HepG2 (cell line): ENCODE measurements around the gene NCOR2.

Experiments
- CCDC6 ChIP-seq: sonication (generic); formaldehyde crosslinking; IDR thresholded peaks from 2 replicates; pipeline ENCODE4 v1.8.1; 2022; ENCODE audit warnings: mild to moderate bottlenecking, missing genetic modification reagents, moderate library complexity
- ETV6 ChIP-seq: sonication (generic); formaldehyde crosslinking; conservative IDR thresholded peaks from 2 replicates; pipeline ENCODE4 v1.4.0; 2020; ENCODE audit warnings: missing genetic modification reagents
- HCFC1 ChIP-seq: fragments of 150-350 bp; IDR thresholded peaks from 2 replicates; pipeline ENCODE4 v1.6.1; 2014; ENCODE audit warnings: low read depth, low read length
- JUN ChIP-seq: sonication (generic); formaldehyde crosslinking; IDR thresholded peaks from 2 replicates; pipeline ENCODE4 v1.4.0; 2020; ENCODE audit warnings: mild to moderate bottlenecking, missing genetic modification reagents
- NFATC3 ChIP-seq: sonication (generic); formaldehyde crosslinking; IDR thresholded peaks from 2 replicates; pipeline ENCODE4 v1.5.1; 2020; ENCODE audit warnings: mild to moderate bottlenecking, missing genetic modification reagents
- SOX5 ChIP-seq: IDR thresholded peaks from 2 replicates; pipeline ENCODE4 v1.6.1; 2016; ENCODE audit warnings: borderline replicate concordance
- ZNF292 ChIP-seq: sonication (generic); formaldehyde crosslinking; IDR thresholded peaks from 2 replicates; pipeline ENCODE4 v1.8.1; 2022; ENCODE audit warnings: mild to moderate bottlenecking, low read depth, missing genetic modification reagents, borderline replicate concordance
- ZNF629 ChIP-seq: sonication (generic); formaldehyde crosslinking; conservative IDR thresholded peaks from 2 replicates; pipeline ENCODE4 v1.5.0; 2020; ENCODE audit warnings: missing genetic modification reagents
- ZNF660 ChIP-seq: sonication (generic); formaldehyde crosslinking; IDR thresholded peaks from 2 replicates; pipeline ENCODE4 v1.5.1; 2020; ENCODE audit warnings: mild to moderate bottlenecking, low read depth, missing genetic modification reagents, borderline replicate concordance
- ZNF850 ChIP-seq: sonication (generic); formaldehyde crosslinking; conservative IDR thresholded peaks from 2 replicates; pipeline ENCODE4 v1.9.0; 2021; ENCODE audit warnings: mild to moderate bottlenecking, missing genetic modification reagents
- TF ChIP-seq, protein P1 (sequence below): sonication (generic); formaldehyde crosslinking; IDR thresholded peaks from 2 replicates; pipeline ENCODE4 v1.5.0; 2020; ENCODE audit warnings: mild to moderate bottlenecking, missing genetic modification reagents, moderate library complexity
- TF ChIP-seq, protein P2 (sequence below): sonication (generic); formaldehyde crosslinking; IDR thresholded peaks from 2 replicates; pipeline ENCODE4 v1.4.0; 2020; ENCODE audit warnings: missing genetic modification reagents

DNA sequence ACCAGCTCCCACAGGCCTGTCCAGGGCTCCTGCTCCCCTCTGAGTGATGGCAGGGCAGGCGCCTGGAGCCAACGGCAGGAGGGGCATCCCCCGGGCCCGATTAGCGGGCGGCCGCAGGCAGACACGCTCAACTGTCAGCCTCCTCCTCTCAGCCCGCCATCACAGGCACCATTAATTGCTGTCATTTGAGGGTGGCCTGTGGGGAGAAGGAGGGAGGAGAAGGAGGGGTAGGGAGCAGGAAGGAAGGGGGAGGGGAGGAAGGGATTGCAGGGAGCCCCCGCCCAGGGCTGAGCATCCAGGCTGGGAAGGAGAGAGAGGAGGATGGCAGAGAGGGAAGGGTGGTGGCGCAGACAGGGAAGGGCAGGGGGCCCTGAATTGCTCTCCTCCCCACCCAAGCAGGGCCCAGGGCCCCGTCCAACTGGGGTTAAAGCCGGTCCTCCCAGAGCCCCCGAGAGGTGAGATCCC, 36.1 kb downstream of the NCOR2 start:
- TF ChIP-seq HCFC1 (no peak), CCDC6 (no peak), ZNF850 (CRISPR knock-in tag) (no peak), NFATC3 (CRISPR knock-in tag) (no peak), ZNF660 (CRISPR knock-in tag) (no peak), ZNF292 (CRISPR knock-in tag) (no peak), ZNF629 (no peak), ETV6 (CRISPR knock-in tag) (no peak), SOX5 (CRISPR knock-in tag) (no peak), JUN (CRISPR knock-in tag) (no peak)
- TF ChIP-seq, protein P1, sequence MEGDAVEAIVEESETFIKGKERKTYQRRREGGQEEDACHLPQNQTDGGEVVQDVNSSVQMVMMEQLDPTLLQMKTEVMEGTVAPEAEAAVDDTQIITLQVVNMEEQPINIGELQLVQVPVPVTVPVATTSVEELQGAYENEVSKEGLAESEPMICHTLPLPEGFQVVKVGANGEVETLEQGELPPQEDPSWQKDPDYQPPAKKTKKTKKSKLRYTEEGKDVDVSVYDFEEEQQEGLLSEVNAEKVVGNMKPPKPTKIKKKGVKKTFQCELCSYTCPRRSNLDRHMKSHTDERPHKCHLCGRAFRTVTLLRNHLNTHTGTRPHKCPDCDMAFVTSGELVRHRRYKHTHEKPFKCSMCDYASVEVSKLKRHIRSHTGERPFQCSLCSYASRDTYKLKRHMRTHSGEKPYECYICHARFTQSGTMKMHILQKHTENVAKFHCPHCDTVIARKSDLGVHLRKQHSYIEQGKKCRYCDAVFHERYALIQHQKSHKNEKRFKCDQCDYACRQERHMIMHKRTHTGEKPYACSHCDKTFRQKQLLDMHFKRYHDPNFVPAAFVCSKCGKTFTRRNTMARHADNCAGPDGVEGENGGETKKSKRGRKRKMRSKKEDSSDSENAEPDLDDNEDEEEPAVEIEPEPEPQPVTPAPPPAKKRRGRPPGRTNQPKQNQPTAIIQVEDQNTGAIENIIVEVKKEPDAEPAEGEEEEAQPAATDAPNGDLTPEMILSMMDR (CRISPR knock-in tag): no peak
- TF ChIP-seq, protein P2, sequence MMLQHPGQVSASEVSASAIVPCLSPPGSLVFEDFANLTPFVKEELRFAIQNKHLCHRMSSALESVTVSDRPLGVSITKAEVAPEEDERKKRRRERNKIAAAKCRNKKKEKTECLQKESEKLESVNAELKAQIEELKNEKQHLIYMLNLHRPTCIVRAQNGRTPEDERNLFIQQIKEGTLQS (CRISPR knock-in tag): no peak
